ENCODE data around the gene THRSP. TPM values are rescaled to one million over a fixed set of nuclear protein-coding genes. Genes with fewer than 3 reads are reported as not detected.

Gene THRSP
- total and polyA plus RNA-seq, 10 of the 15 experiments (the other 5 are each of a cell fraction or from before 2014, with no cell fraction given), result 0.18 TPM; not detected in 9

DNA sequence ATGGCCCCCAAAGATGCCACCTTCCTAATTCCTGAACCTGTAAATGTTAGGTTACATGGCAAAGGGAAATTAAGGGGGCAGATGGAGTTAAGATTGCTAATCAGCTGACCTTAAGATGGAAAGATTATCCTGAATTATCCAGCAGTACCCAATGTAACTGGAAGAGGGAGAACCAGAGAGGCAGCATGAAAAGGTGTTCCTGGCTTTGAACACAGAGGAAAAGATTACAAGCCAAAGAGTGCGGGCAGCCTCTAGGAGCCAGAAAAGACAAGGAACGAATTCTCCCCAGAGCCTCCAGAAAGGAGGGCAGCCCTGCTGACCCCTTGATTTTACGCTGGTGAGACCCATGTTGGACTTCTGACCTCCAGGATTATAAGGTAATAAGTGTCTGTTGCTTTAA is 15.1 kb upstream of the THRSP start:
- Histone ChIP-seq H3K9ac (ENCODE audit: control insufficient read depth, insufficient read depth, low read length) (no peak overlapping the region), H4K20me1 (ENCODE audit: control insufficient read depth, insufficient read depth) (no peaks in the 10 kb centered on the region), H3K27ac (ENCODE audit: control insufficient read depth, insufficient read depth) (no peak overlapping the region), H3K9me3 (replicated peaks; ENCODE audit: control insufficient read depth, insufficient read depth, low read length) (no peaks in the 10 kb centered on the region), H3K4me3 (no peak overlapping the region), H3K4me1 (ENCODE audit: control insufficient read depth, insufficient read depth, low read length) (no peaks in the 10 kb centered on the region), H3K36me3 (ENCODE audit: control insufficient read depth in 2 of 2, insufficient read depth in 2 of 2, low read length in 1 of 2) (no peaks in the 10 kb centered on the region), H3K4me2 (ENCODE audit: control insufficient read depth, insufficient read depth) (no peak overlapping the region), H2AFZ (ENCODE audit: control insufficient read depth, low read depth, low read length) (no peak overlapping the region), H3K27me3 (replicated peaks in 1 of 2; ENCODE audit: control insufficient read depth in 2 of 2, insufficient read depth in 2 of 2, low read length in 1 of 2) (no peaks in the 10 kb centered on the region), H3K79me2 (ENCODE audit: control insufficient read depth, insufficient read depth, low read length) (no peaks in the 10 kb centered on the region)
- intact Hi-C loops (cut with micrococcal nuclease; ENCODE audit: unreplicated experiment) (no loop called here), in situ Hi-C loops (cut with MboI) (no loop called here)
- 62% methylated on average over 3 of the region's 3 CpGs for WGBS (ENCODE audit: insufficient coverage, insufficient replicate concordance, low lambda C conversion rate, missing lambda C conversion rate)
- SMC1A ChIA-PET (ENCODE audit: uncharacterized antibody, unreplicated experiment), result interaction anchor here (0.6 kb wide), 1 partner anchor 353 kb away, joined by 3 read pairs; no protein-coding TSS in a partner anchor
- TF ChIP-seq, protein P1, sequence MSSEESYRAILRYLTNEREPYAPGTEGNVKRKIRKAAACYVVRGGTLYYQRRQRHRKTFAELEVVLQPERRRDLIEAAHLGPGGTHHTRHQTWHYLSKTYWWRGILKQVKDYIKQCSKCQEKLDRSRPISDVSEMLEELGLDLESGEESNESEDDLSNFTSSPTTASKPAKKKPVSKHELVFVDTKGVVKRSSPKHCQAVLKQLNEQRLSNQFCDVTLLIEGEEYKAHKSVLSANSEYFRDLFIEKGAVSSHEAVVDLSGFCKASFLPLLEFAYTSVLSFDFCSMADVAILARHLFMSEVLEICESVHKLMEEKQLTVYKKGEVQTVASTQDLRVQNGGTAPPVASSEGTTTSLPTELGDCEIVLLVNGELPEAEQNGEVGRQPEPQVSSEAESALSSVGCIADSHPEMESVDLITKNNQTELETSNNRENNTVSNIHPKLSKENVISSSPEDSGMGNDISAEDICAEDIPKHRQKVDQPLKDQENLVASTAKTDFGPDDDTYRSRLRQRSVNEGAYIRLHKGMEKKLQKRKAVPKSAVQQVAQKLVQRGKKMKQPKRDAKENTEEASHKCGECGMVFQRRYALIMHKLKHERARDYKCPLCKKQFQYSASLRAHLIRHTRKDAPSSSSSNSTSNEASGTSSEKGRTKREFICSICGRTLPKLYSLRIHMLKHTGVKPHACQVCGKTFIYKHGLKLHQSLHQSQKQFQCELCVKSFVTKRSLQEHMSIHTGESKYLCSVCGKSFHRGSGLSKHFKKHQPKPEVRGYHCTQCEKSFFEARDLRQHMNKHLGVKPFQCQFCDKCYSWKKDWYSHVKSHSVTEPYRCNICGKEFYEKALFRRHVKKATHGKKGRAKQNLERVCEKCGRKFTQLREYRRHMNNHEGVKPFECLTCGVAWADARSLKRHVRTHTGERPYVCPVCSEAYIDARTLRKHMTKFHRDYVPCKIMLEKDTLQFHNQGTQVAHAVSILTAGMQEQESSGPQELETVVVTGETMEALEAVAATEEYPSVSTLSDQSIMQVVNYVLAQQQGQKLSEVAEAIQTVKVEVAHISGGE (CRISPR knock-in tag; IDR thresholded peaks at IDR 0.05), result no peak
- no peak for TF ChIP-seq ZNF687 (IDR thresholded peaks at IDR 0.05)
- TF ChIP-seq, protein P2, sequence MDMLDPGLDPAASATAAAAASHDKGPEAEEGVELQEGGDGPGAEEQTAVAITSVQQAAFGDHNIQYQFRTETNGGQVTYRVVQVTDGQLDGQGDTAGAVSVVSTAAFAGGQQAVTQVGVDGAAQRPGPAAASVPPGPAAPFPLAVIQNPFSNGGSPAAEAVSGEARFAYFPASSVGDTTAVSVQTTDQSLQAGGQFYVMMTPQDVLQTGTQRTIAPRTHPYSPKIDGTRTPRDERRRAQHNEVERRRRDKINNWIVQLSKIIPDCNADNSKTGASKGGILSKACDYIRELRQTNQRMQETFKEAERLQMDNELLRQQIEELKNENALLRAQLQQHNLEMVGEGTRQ (IDR thresholded peaks at IDR 0.05; ENCODE audit: borderline replicate concordance, low read depth, low read length), result no peak
- TF ChIP-seq, protein P3, sequence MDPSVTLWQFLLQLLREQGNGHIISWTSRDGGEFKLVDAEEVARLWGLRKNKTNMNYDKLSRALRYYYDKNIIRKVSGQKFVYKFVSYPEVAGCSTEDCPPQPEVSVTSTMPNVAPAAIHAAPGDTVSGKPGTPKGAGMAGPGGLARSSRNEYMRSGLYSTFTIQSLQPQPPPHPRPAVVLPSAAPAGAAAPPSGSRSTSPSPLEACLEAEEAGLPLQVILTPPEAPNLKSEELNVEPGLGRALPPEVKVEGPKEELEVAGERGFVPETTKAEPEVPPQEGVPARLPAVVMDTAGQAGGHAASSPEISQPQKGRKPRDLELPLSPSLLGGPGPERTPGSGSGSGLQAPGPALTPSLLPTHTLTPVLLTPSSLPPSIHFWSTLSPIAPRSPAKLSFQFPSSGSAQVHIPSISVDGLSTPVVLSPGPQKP (IDR thresholded peaks at IDR 0.05; ENCODE audit: low read depth, low read length), result no peak
- FAIRE-seq, result no peak
- no peak for ATAC-seq
- POLR2A ChIA-PET, result no interaction called here
- RAD21 ChIA-PET (ENCODE audit: unreplicated experiment), result interaction anchor here (2.1 kb wide), 1 partner anchor 49 kb away, joined by 5 read pairs; no protein-coding TSS in a partner anchor
- CTCF ChIA-PET, result interaction anchor here (0.6 to 2.3 kb wide), 6 partner anchors 9 to 95 kb away, joined by 3 to 8 read pairs (median 3); no protein-coding TSS in a partner anchor
- no TSS peak for BruUV-seq (replicated peaks)
- no peak for DNase-seq (ENCODE audit: low read depth, low spot score)

All from GM12878 (cell line).